GM06990 (cell line): ENCODE measurements around the gene CDK18.
A peak's percentile ranks its signal among the peaks of the same experiment; 100 is the strongest.

Experiments used
- DNase-seq: peaks from one replicate; pipeline ENCODE4 v3.0.0-alpha.2; 2011; ENCODE audit not compliant: insufficient read length; ENCODE audit errors: extremely low read depth
- H3K27me3 ChIP-seq: replicated peaks from 2 replicates; pipeline ENCODE4 v1.6.0; 2011; ENCODE audit warnings: low read length; ENCODE audit not compliant: control insufficient read depth, insufficient read depth
- H3K36me3 ChIP-seq: 2 replicates; pipeline ENCODE4 v1.5.1; 2011; ENCODE audit warnings: low read length; ENCODE audit not compliant: control insufficient read depth, insufficient read depth
- H3K4me3 ChIP-seq: replicated peaks from 2 replicates; pipeline ENCODE4 v1.5.1; 2011; ENCODE audit warnings: low read depth, mild to moderate bottlenecking, control low read depth, low read length
- CTCF ChIP-seq: IDR thresholded peaks from 2 replicates; pipeline ENCODE4 v1.5.1; 2011; ENCODE audit warnings: low read length, control low read depth, mild to moderate bottlenecking, inconsistent platforms; ENCODE audit not compliant: insufficient read depth, poor library complexity, severe bottlenecking

The CDK18 gene

GRCh38 chr1:205502992-205503391 is 1.5 kb upstream of the CDK18 start:
- no peak for DNase-seq
- H3K27me3 ChIP-seq = no peaks in the 10 kb centered on the region; the same call in none of the 2 replicates
- H3K36me3 ChIP-seq = no peaks in the 10 kb centered on the region
- no peak overlapping the region for H3K4me3 ChIP-seq
- TF ChIP-seq CTCF = no peak

GRCh38 chr1:205505076-205505729 is 734 bp downstream of the CDK18 start:
- no peak for TF ChIP-seq CTCF
- Histone ChIP-seq H3K27me3 (no peaks in the 10 kb centered on the region; the same call in none of the 2 replicates), H3K36me3 (no peaks in the 10 kb centered on the region), H3K4me3 (peak overlapping the region; percentile 52; the same call in 1 of the 2 replicates)
- DNase-seq = no peak

GRCh38 chr1:205505791-205506190 is 1.3 kb downstream of the CDK18 start:
- DNase-seq = no peak
- no peak overlapping the region for H3K4me3 ChIP-seq
- TF ChIP-seq CTCF = no peak
- no peaks in the 10 kb centered on the region for H3K36me3 ChIP-seq
- H3K27me3 ChIP-seq = no peaks in the 10 kb centered on the region; the same call in none of the 2 replicates

GRCh38 chr1:205506409-205507200 is 2.1 kb downstream of the CDK18 start:
- no peaks in the 10 kb centered on the region for H3K36me3 ChIP-seq
- TF ChIP-seq CTCF = no peak
- no peak for DNase-seq
- H3K27me3 ChIP-seq = no peaks in the 10 kb centered on the region; the same call in none of the 2 replicates
- no peak overlapping the region for H3K4me3 ChIP-seq

- H3K27me3 ChIP-seq = no peaks in the 10 kb centered on the region; the same call in none of the 2 replicates
- TF ChIP-seq CTCF = no peak
- DNase-seq = no peak
- H3K4me3 ChIP-seq = no peak overlapping the region
- H3K36me3 ChIP-seq = no peaks in the 10 kb centered on the region
These were observed 3.8 kb downstream of the CDK18 start for GRCh38 chr1:205508227-205508714.
